Panc1 (cell line): ENCODE measurements around the gene DOK5.

Experiments
- CTCF ChIP-seq: fragments of 450-650 bp; IDR thresholded peaks from 2 replicates; pipeline ENCODE4 v1.5.1; 2017; ENCODE audit warnings: mild to moderate bottlenecking
- REST ChIP-seq, 2 experiments: IDR thresholded peaks; 2 replicates each; pipeline ENCODE4 v1.6.1; 2011 to 2012; ENCODE audit warnings: low read depth in 2 of 2, control low read depth in 1 of 2, low read length in 1 of 2, mild to moderate bottlenecking in 1 of 2, moderate library complexity in 1 of 2; ENCODE audit not compliant: insufficient read depth in 1 of 2

- TF ChIP-seq CTCF = no peak
- no peak for TF ChIP-seq REST (IDR thresholded peaks at IDR 0.05; ENCODE audit: insufficient read depth in 1 of 2, low read depth in 2 of 2, low read length in 1 of 2)
These were observed 126.6 kb downstream of the DOK5 start for GRCh38 chr20:54601831-54602515.
